Motor neuron (in vitro differentiated cells): ENCODE data around the gene UBE2E2. TPM values are rescaled to one million over a fixed set of nuclear protein-coding genes. Genes with fewer than 3 reads are reported as not detected.

Source experiments
- ATAC-seq, 8 experiments: fragments of 200-7000 bp; cut with Tn5 transposase; replicated peaks in 6 of 8; 2 replicates each; pipeline ENCODE4 v1.8.0; 2021; ENCODE audit warnings: mild to moderate bottlenecking in 8 of 8, moderate library complexity in 8 of 8
- H3K27ac ChIP-seq, 2 donors: fragments of 250-450 bp; sonication (Bioruptor Pico); 2 replicates each; pipeline ENCODE4 v1.9.0; 2021; ENCODE audit warnings: antibody characterized with exemption in 2 of 2, mild to moderate bottlenecking in 2 of 2, moderate library complexity in 1 of 2
- H3K4me1 ChIP-seq, 2 donors: fragments of 250-450 bp; sonication (Bioruptor Pico); replicated peaks in 1 of 2; 2 replicates each; pipeline ENCODE4 v1.6.1; 2021; ENCODE audit warnings: antibody characterized with exemption in 2 of 2, mild to moderate bottlenecking in 2 of 2, moderate library complexity in 1 of 2
- H3K4me3 ChIP-seq, 5 donors: fragments of 250-450 bp; sonication (Bioruptor Pico); 2 replicates each; pipeline ENCODE4 v1.9.0; 2021; ENCODE audit warnings: antibody characterized with exemption in 5 of 5, mild to moderate bottlenecking in 5 of 5, moderate library complexity in 4 of 5
- WGBS, 10 experiments: fragments of 450-650 bp; shearing (Covaris generic); methylation state at CpG; one replicate each; pipeline ENCODE4 v1.0.0; 2022; 5-methylcytosine and 5-hydroxymethylcytosine counted together
- in situ Hi-C, 9 experiments: fragments of 400-800 bp; cut with MboI; loops; one replicate each; pipeline ENCODE4 v1.15.0; 2021; ENCODE audit warnings: low sequenced_read_pairs in 9 of 9, low pct_unique_long_range_greater_than_20kb in 2 of 9; ENCODE audit not compliant: unreplicated experiment in 9 of 9
- total RNA-seq, 8 experiments: library from RNA; unstranded; fragments of 300-600 nt; gene quantifications; 2 replicates each; pipeline versions ENCODE4 v1.2.3 to v1.2.4, GENCODE V29; 2022

Gene UBE2E2
- total RNA-seq, 8 experiments from 2014 or later: 21.8 to 56.8 (median 46.5) TPM

DNA sequence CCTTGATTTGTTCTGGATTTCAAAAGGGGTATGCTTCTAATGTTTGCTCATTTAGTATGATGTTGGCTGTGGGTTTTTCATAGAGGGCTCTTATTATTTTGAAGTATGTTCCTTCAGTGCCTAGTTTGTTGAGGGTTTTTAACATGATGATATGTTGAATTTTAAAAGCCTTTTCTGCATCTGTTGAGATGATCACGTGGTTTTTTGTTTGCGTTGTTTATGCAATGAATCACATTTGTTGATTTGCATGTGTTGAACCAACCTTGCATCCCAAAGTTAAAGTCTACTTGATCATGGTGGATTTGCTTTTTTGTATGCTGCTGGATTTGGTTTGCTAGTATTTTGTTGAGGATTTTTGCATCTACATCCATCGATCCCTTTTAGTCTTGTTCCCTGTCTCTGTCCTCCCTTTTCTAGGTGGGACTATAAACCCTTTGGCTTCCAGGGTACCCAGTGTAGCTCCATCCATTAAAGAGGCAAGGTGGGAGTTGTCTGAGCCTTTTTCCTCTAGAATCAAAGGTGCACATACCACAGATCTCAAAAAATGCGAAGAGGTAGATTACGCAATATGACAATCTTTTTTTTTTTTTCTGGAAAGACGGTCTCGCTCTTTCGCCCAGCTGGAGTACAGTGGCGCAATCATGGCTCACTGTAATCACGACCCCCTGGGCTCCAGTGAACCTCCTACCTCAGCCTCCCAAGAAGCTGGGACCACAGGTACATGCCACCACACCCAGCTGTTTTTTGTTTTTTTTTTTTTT lies 381.0 kb downstream of the UBE2E2 start:
- ATAC-seq: no peak
- in situ Hi-C loops: no loop called here
- no peaks in the 10 kb centered on the region for H3K4me1 ChIP-seq
- no peak overlapping the region for H3K4me3 ChIP-seq
- WGBS, 10 experiments: 83 to 99% (median 92%) methylated on average over 2 to 10 of the region's 10 CpGs
- no peak overlapping the region for H3K27ac ChIP-seq

- H3K4me1 ChIP-seq: peaks cover 15 to 22% of the 10 kb centered on the region in 2 donors
- WGBS, 10 experiments: 72 to 100% (median 85%) methylated on average over 1 to 3 of the region's 3 CpGs; no CpG with 5 or more reads in 1 of the 10 experiments
- no peak for ATAC-seq
- in situ Hi-C loops: no loop called here
- no peak overlapping the region for H3K27ac ChIP-seq
- no peak overlapping the region for H3K4me3 ChIP-seq
Measured at GRCh38 chr3:23587513-23587912, 384.4 kb downstream of the UBE2E2 start.

DNA sequence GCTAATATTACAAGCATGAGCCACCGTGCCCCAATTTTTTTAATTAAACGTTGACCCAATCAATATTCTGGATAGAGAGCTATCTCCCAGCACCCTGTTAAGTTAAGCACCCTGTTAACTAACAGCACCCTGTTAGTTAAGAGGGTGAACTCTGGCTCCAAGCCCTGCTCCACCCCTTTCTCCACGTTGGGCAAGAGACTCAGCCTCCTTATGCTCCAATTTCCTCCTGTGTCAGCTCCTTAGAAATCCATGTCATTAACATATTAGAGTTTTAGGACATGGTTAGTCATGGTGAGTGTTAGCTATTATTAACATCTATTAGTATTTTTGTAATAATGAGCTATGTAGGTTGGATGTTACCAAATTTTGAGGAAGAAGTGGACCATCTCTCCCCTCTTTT lies 385.4 kb downstream of the UBE2E2 start:
- Histone ChIP-seq H3K4me3 (no peak overlapping the region), H3K27ac (no peak overlapping the region), H3K4me1 (peaks cover 15 to 22% of the 10 kb centered on the region in 2 donors)
- in situ Hi-C loops: no loop called here
- peak in 1 of 8 experiments; percentile 28 for ATAC-seq
- WGBS, 10 experiments: 50 to 100% (median 83%) methylated on average over 1 to 3 of the region's 3 CpGs; no CpG with 5 or more reads in 1 of the 10 experiments

DNA sequence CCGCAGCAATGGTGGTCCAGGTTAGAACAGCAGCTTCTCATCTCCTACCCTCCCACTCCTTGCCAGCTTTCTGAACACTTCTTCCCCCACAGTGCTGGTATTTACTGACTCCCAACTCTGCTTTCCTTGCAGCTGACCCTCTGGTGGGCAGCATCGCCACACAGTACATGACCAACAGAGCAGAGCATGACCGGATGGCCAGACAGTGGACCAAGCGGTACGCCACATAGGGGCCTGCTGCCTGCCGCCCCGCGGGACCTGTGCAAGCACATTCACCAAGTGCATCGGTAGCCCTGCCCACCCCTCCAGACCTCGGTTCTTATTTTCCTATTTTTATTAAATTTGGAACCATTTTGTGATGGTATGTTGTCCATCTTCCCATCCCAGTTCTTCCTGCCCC lies 386.5 kb downstream of the UBE2E2 start:
- no peak overlapping the region for H3K27ac ChIP-seq
- 59 to 97% (median 93%) methylated on average over 2 to 10 of the region's 10 CpGs; no CpG with 5 or more reads in 1 of the 10 experiments for WGBS, 10 experiments
- H3K4me1 ChIP-seq: peaks cover 16 to 26% of the 10 kb centered on the region in 2 donors
- in situ Hi-C loops: no loop called here
- ATAC-seq: peak in 4 of 8 experiments; percentile 14 to 27 (median 24)
- no peak overlapping the region for H3K4me3 ChIP-seq

GRCh38 chr3:23590424-23591273 lies 387.5 kb downstream of the UBE2E2 start:
- H3K4me3 ChIP-seq: no peak overlapping the region
- H3K27ac ChIP-seq: no peak overlapping the region
- in situ Hi-C loops: no loop called here
- 0 to 100% (median 18%) methylated on average over 1 to 8 of the region's 8 CpGs for WGBS, 10 experiments
- peak in 6 of 8 experiments; percentile 59 to 91 (median 90) for ATAC-seq
- peaks cover 22 to 36% of the 10 kb centered on the region in 2 donors for H3K4me1 ChIP-seq

GRCh38 chr3:23591374-23591773 lies 388.2 kb downstream of the UBE2E2 start:
- in situ Hi-C loops: no loop called here
- no peak overlapping the region for H3K4me3 ChIP-seq

DNA sequence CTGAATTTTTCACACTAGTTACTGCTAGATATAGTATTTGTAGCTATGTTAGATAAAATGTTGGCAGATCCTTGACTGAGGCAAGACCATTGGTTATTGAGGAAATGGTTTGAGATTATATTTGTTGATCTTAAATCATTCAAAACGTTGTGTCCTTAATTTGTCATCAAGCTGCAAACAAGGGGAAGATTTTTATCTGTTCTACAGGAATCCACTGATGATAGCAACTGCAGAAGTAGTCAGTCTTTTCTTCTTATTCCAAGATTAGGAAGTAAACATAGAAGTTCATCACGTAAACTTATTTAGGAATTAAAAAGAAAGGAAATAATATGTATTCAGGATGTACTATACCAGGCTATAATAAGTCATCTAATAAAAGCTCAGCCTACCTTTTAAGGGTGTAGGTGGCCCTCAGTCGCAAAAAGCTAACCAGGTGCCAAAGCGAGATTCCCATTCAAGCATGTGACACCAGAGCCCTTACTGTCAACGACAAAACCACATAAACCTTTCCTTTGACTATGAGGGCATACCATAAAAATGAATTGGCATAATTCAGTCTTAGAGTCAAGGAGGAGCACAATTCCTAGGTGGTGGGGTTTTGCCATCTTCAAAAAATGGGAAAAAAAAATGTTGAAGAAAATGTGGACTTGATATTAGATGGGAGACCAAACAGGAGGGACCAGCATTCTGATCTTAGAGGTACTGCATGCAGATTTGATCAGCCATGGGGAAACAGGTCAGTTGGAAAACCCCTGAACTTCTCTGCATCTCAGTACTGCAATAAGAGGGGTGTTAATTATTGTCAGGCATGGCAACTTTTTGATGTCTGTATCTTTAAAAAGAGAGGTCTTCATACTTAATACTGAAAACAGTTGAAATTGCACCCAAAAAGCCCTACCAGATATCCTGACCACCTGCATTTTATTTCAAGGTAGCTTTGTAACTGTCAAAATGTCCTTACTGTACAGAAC lies 390.1 kb downstream of the UBE2E2 start:
- 0 to 97% (median 80%) methylated on average over 1 to 5 of the region's 5 CpGs for WGBS, 10 experiments
- H3K4me1 ChIP-seq: peaks cover 22 to 44% of the 10 kb centered on the region in 2 donors
- in situ Hi-C loops: no loop called here
- no peak overlapping the region for H3K4me3 ChIP-seq
- no peak for ATAC-seq
- H3K27ac ChIP-seq: no peak overlapping the region

More at GRCh38 chr3:23591374-23591773, 388.2 kb downstream of the UBE2E2 start:
- WGBS, 10 experiments: 40 to 100% (median 83%) methylated on average over 1 to 2 of the region's 2 CpGs
- no peak for ATAC-seq
- Histone ChIP-seq H3K27ac (no peak overlapping the region), H3K4me1 (peaks cover 22 to 44% of the 10 kb centered on the region in 2 donors)

GRCh38 chr3:23594066-23594465 lies 390.9 kb downstream of the UBE2E2 start:
- H3K4me1 ChIP-seq: peaks cover 22 to 44% of the 10 kb centered on the region in 2 donors
- H3K27ac ChIP-seq: no peak overlapping the region
- no peak for ATAC-seq
- in situ Hi-C loops: no loop called here
- 60 to 100% (median 73%) methylated on average over 1 to 4 of the region's 4 CpGs; no CpG with 5 or more reads in 4 of the 10 experiments for WGBS, 10 experiments
- H3K4me3 ChIP-seq: no peak overlapping the region

DNA sequence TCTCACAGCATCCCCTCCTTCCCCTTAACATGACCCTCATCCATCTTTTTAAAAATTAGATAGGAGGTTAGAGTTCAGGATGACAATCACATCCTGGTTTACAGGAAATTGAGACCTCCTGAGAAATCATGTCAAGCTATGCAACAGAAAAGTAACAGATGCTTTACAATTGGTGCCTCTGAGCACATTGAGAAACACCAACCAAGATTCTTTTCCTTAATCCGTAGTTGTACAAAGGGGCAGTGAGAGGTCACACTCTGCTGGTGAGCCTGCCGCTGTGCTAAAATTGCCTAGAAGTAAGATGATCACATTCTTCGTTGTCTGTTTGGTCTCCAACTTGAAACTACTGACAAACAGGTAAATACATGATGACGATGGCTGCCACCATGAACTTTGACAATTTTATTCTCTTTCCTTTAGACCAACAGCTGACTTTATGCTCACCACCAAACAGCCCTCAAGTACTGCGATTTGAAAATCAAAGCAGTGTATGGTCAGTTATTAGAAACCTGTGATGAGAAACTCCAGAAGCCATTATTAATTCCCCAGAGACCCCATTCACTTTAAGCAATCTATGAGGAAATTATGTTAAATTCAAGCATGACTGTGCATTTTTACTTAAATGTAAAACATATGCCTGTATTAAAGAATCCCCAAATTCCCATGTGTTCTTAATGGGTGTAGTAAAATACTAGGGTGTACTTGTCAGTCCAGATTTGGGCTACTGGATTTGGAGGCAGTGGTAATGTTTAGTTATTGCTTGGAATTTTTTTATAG lies 392.0 kb downstream of the UBE2E2 start:
- Histone ChIP-seq H3K4me3 (no peak overlapping the region), H3K4me1 (peaks cover 22 to 39% of the 10 kb centered on the region in 2 donors), H3K27ac (no peak overlapping the region)
- in situ Hi-C loops: no loop called here
- WGBS, 10 experiments: 71 to 100% (median 85%) methylated on average over 1 to 4 of the region's 5 CpGs; no CpG with 5 or more reads in 2 of the 10 experiments
- no peak for ATAC-seq

DNA sequence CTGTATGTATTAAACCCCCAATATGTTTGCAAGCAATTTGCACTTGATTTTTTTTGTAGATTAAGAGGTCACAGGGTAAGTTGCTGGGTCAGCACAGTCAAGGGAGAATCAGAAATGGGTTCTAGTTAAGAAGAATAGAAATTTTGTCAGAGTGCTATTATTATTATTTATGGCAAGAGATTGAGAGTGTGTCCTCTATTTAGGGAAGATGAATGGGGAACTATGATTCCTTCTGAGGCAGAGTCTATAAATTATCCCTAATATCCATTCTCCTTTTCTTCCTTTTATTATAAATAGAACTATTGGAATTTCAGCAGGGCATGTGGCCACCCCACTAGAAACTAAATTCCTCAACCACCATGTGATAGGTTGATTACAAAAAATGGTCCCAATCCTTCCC lies 392.7 kb downstream of the UBE2E2 start:
- no peak overlapping the region for H3K27ac ChIP-seq
- ATAC-seq: peak in 4 of 8 experiments; percentile 39 to 67 (median 57)
- in situ Hi-C loops: no loop called here
- peaks cover 14 to 31% of the 10 kb centered on the region in 2 donors for H3K4me1 ChIP-seq
- no peak overlapping the region for H3K4me3 ChIP-seq

DNA sequence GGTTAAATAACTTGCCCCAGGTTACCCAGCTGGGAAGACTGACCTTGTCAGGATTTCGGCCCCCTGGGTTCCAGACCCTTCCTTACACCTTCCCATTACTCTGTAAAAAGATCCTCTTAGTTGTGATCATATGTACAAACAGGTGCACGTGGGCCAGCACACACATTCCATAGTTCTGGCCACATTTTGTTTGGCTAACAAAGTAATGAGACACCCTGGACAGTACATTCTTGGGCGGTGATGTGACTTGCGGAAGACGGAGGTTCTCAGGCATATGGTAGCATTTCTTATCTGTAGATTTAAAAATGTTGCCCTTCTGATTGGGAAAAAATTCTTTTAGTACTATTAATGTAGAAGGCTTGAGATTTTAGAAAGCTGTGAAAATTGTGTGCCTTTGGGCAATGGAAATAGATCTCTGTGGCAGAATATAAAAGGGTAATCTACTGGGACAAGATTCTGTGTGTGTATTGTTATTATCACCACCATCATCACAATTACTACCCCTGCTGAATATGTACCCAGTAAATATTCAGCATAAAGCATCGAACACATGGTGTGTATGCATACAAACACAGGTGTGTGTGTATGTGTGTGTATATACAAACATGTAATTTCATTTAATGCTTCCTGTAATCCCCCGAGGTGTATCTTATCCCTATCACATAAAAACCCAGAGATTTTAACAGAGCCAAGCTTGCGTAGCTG lies 397.2 kb downstream of the UBE2E2 start:
- H3K4me1 ChIP-seq: peaks cover 0 to 11% of the 10 kb centered on the region in 2 donors
- H3K27ac ChIP-seq: no peak overlapping the region
- peak in 3 of 8 experiments; percentile 51 to 82 (median 74) for ATAC-seq
- no peak overlapping the region for H3K4me3 ChIP-seq
- in situ Hi-C loops: no loop called here
- 20 to 100% (median 87%) methylated on average over 1 to 6 of the region's 8 CpGs; no CpG with 5 or more reads in 1 of the 10 experiments for WGBS, 10 experiments
